ENCODE results near the gene HK2.
A peak's percentile ranks its signal among the peaks of the same experiment; 100 is the strongest.
"Not testable (repeated sequence)": the region's sequence is repeated elsewhere in the genome, so short reads cannot be mapped to it uniquely, and the experiment has no call there.

HK2 gene

GRCh38 chr2:74895001-74895400, 61.1 kb downstream of the HK2 start:
- DNase-seq (ENCODE audit: low read depth), result no peak
- no peak overlapping the region for H3K4me3 ChIP-seq (replicated peaks; ENCODE audit: low read depth, low read length)
- TF ChIP-seq, protein P1, sequence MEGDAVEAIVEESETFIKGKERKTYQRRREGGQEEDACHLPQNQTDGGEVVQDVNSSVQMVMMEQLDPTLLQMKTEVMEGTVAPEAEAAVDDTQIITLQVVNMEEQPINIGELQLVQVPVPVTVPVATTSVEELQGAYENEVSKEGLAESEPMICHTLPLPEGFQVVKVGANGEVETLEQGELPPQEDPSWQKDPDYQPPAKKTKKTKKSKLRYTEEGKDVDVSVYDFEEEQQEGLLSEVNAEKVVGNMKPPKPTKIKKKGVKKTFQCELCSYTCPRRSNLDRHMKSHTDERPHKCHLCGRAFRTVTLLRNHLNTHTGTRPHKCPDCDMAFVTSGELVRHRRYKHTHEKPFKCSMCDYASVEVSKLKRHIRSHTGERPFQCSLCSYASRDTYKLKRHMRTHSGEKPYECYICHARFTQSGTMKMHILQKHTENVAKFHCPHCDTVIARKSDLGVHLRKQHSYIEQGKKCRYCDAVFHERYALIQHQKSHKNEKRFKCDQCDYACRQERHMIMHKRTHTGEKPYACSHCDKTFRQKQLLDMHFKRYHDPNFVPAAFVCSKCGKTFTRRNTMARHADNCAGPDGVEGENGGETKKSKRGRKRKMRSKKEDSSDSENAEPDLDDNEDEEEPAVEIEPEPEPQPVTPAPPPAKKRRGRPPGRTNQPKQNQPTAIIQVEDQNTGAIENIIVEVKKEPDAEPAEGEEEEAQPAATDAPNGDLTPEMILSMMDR (IDR thresholded peaks at IDR 0.05; ENCODE audit: low read length, missing control alignments), result no peak

DNA sequence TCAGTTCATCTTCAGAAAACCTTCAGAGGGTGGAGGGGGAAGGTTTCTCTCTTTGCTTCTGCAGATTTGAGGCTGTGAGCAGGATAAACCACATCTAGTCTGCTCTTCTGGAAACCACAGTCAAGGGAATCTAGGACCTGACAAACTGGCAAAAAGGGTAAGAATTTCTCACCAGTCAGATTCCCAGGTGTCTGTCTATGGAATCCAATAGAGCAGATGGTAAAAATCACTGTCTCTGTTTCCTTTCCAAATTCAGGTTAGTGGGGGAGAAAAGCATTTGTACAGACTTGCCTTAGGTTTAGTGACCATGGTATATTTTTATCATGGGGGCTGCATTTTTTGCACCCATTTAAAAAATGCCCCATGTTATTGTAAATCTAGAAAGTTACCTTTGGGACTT, 62.3 kb downstream of the HK2 start:
- TF ChIP-seq, protein P1 (IDR thresholded peaks at IDR 0.05; ENCODE audit: low read length, missing control alignments), result no peak
- no peak for DNase-seq (ENCODE audit: low read depth)
- H3K4me3 ChIP-seq (replicated peaks; ENCODE audit: low read depth, low read length), result no peak overlapping the region

- not testable (repeated sequence) for H3K4me3 ChIP-seq (replicated peaks; ENCODE audit: low read depth, low read length); DNase-seq (ENCODE audit: low read depth)
Observed at GRCh38 chr2:74900225-74900624, 66.3 kb downstream of the HK2 start.

DNA sequence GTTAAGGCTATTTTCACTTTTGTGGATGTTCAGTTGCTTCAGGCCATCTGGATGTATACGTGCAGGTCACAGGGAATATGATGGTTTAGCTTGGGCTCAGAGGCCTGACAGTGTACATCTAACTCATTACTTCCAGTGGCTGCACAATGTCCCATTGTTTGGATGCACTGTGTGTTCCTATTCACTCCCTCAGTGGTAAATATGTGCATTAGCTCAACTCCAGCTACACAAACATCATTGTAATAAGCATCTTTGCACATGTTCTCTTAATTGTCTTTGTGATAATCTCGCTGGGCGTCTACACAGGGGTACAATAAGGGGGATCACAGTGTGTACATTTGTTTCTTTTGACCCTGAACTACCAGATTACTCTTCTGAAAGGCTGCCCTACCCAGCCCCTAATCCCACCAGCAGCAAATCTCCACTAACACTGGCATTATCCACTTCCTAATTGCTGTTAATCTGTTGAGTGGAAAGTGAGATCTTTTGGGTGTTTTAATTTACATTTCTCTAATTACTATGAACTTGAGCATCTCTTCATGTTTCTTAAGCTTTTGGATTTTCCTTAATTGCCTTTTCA, 68.4 kb downstream of the HK2 start:
- no peak overlapping the region for H3K4me3 ChIP-seq (replicated peaks; ENCODE audit: low read depth, low read length)
- no peak for DNase-seq (ENCODE audit: low read depth)
- TF ChIP-seq, protein P1 (IDR thresholded peaks at IDR 0.05; ENCODE audit: low read length, missing control alignments), result no peak

DNA sequence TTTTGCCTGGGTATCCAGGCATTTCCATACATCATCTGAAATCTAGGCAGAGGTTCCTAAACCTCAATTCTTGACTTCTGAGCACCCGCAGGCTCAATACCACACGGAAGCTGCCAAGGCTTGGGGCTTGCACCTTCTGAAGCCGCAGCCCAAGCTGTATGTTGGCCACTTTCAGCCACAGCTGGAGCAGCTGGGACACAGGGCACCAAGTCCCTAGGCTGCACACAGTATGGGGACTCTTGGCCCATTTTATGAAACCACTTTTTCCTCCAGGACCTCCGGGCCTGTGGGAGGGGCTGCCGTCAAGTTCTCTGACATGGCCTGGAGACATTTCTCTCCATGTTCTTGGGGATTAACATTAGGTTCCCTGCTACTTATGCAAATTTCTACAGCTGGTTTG, 72.5 kb downstream of the HK2 start:
- H3K4me3 ChIP-seq (replicated peaks; ENCODE audit: low read depth, low read length), result no peak overlapping the region
- TF ChIP-seq, protein P1 (IDR thresholded peaks at IDR 0.05; ENCODE audit: low read length, missing control alignments), result no peak
- no peak for DNase-seq (ENCODE audit: low read depth)

DNA sequence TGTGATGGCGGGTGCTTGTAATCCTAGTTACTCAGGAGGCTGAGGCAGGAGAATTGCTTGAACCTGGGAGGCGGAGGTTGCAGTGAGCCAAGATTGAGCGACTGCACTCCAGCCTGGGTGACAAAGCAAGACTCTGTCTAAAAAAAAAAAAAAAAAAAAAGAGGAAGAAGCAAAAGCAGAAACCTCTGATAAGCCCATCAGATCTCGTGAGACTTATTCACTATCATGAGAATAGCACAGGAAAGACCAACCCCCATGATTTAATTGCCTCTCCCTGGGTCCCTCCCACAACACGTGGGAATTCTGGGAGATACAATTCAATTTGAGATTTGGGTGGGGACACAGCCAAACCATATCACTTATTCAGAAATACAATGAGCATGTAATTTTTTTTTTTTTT, 73.6 kb downstream of the HK2 start:
- not testable (repeated sequence) for DNase-seq (ENCODE audit: low read depth); H3K4me3 ChIP-seq (replicated peaks; ENCODE audit: low read depth, low read length)

GRCh38 chr2:74908748-74909444, 75.0 kb downstream of the HK2 start:
- H3K4me3 ChIP-seq (replicated peaks; ENCODE audit: low read depth, low read length), result peak overlapping the region; percentile 12
- TF ChIP-seq, protein P1 (IDR thresholded peaks at IDR 0.05; ENCODE audit: low read length, missing control alignments), result no peak
- DNase-seq (ENCODE audit: low read depth), result no peak

- no peak overlapping the region for H3K4me3 ChIP-seq (replicated peaks; ENCODE audit: low read depth, low read length)
- TF ChIP-seq, protein P1 (IDR thresholded peaks at IDR 0.05; ENCODE audit: low read length, missing control alignments), result no peak
Observed at GRCh38 chr2:74910245-74910644, 76.3 kb downstream of the HK2 start.

More at GRCh38 chr2:74910245-74910644, 76.3 kb downstream of the HK2 start:
- DNase-seq (ENCODE audit: low read depth), result no peak
